BE2C (cell line): ENCODE data around the gene DOCK11.

ENCODE experiments used
- DNase-seq: peaks from one replicate; pipeline ENCODE4 v3.0.0-alpha.2; 2020
- H3K27me3 ChIP-seq: fragments of 250-450 bp; sonication (Bioruptor Pico); 2 replicates; pipeline ENCODE4 v1.5.1; 2020; ENCODE audit warnings: mild to moderate bottlenecking
- H3K36me3 ChIP-seq: fragments of 250-450 bp; sonication (Bioruptor Pico); 2 replicates; pipeline ENCODE4 v1.5.1; 2020; ENCODE audit warnings: mild to moderate bottlenecking
- H3K4me1 ChIP-seq: fragments of 250-450 bp; sonication (Bioruptor Pico); 2 replicates; pipeline ENCODE4 v1.5.1; 2020
- H3K4me3 ChIP-seq: 2 replicates; pipeline ENCODE4 v1.5.1; 2011; ENCODE audit warnings: low read depth, low read length
- H3K9me3 ChIP-seq: fragments of 250-450 bp; sonication (Bioruptor Pico); 2 replicates; pipeline ENCODE4 v1.5.1; 2020
- CTCF ChIP-seq: IDR thresholded peaks from 2 replicates; pipeline ENCODE4 v1.5.1; 2012; ENCODE audit warnings: mild to moderate bottlenecking, low read depth, low read length

DOCK11 gene

GRCh38 chrX:118499295-118499694 lies 3.7 kb downstream of the DOCK11 start:
- Histone ChIP-seq H3K4me1 (no peaks in the 10 kb centered on the region), H3K9me3 (no peaks in the 10 kb centered on the region), H3K27me3 (no peaks in the 10 kb centered on the region), H3K4me3 (peak overlapping the region; percentile 15), H3K36me3 (no peaks in the 10 kb centered on the region)
- no peak for DNase-seq
- 0 out of 2 replicates have a peak, but pooled peaks have one; percentile 10 for TF ChIP-seq CTCF

GRCh38 chrX:118502161-118502789 lies 6.7 kb downstream of the DOCK11 start:
- Histone ChIP-seq H3K4me1 (no peaks in the 10 kb centered on the region), H3K27me3 (no peaks in the 10 kb centered on the region), H3K9me3 (no peaks in the 10 kb centered on the region), H3K4me3 (no peak overlapping the region), H3K36me3 (no peaks in the 10 kb centered on the region)
- TF ChIP-seq CTCF, result no peak
- DNase-seq, result no peak

- DNase-seq, result no peak
- Histone ChIP-seq H3K9me3 (no peaks in the 10 kb centered on the region), H3K4me1 (no peaks in the 10 kb centered on the region)
Observed at GRCh38 chrX:118503260-118504041, 7.8 kb downstream of the DOCK11 start.

GRCh38 chrX:118504581-118504980 lies 9.0 kb downstream of the DOCK11 start:
- H3K4me1 ChIP-seq, result no peaks in the 10 kb centered on the region
- no peaks in the 10 kb centered on the region for H3K9me3 ChIP-seq
- no peak for TF ChIP-seq CTCF
- H3K4me3 ChIP-seq, result no peak overlapping the region
- no peaks in the 10 kb centered on the region for H3K36me3 ChIP-seq
- H3K27me3 ChIP-seq, result no peaks in the 10 kb centered on the region
- DNase-seq, result no peak

More at GRCh38 chrX:118503260-118504041, 7.8 kb downstream of the DOCK11 start:
- Histone ChIP-seq H3K4me3 (no peak overlapping the region), H3K36me3 (no peaks in the 10 kb centered on the region), H3K27me3 (no peaks in the 10 kb centered on the region)
- no peak for TF ChIP-seq CTCF

GRCh38 chrX:118506805-118507480 lies 11.3 kb downstream of the DOCK11 start:
- no peaks in the 10 kb centered on the region for H3K36me3 ChIP-seq
- H3K4me1 ChIP-seq, result no peaks in the 10 kb centered on the region
- H3K4me3 ChIP-seq, result no peak overlapping the region
- TF ChIP-seq CTCF, result no peak
- no peaks in the 10 kb centered on the region for H3K9me3 ChIP-seq
- no peak for DNase-seq
- H3K27me3 ChIP-seq, result no peaks in the 10 kb centered on the region

GRCh38 chrX:118507766-118508165 lies 12.2 kb downstream of the DOCK11 start:
- no peak for TF ChIP-seq CTCF
- Histone ChIP-seq H3K4me3 (no peak overlapping the region), H3K27me3 (no peaks in the 10 kb centered on the region), H3K4me1 (no peaks in the 10 kb centered on the region), H3K9me3 (no peaks in the 10 kb centered on the region), H3K36me3 (no peaks in the 10 kb centered on the region)
- DNase-seq, result no peak
